ENCODE results near the gene MUC20. TPM values are rescaled to one million over a fixed set of nuclear protein-coding genes. Genes with fewer than 3 reads are reported as not detected.

Gene MUC20
- total RNA-seq, 1 donor from 2014 or later = 2.3 TPM

DNA sequence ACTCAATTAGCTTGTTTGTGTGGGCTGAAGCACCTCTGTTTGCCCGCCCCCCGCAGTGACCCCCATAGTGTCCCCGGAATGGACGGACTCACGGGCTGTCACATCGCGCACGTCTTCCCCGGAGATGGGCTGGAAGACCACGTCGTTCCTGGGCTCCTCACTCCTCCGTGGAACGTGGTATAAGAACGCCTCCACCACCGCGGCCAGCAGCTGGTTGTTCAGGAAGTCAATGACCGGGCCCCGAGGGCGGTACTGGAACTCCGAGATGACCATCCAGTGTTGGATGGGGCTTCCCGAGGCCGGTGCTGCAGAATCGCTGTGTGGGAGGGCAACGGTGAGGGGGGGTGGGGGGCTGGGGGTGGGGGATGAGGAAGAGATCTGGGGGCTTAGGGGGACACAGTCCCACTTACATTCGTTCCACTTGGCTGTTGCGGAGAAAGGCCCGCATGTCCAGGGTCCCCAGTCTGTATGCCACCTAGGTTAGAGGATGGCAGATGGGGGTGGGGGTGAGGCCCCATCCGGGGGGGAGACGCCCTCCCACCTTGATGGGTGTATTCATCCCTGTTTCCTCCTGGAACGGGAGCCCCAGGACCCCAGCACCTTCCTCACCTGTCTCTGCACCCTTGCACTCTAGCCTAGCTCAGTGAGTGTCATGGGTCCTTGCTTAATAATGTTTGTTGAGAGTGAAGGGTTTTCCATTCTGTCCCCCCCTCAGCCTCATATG is 30.2 kb downstream of the MUC20 start:
- Mint-ChIP-seq H3K27me3 (ENCODE audit: low read depth) (peaks cover 27% of the 10 kb centered on the region), H3K9me3 (no peaks in the 10 kb centered on the region), H3K4me1 (peaks cover 4% of the 10 kb centered on the region), H3K4me3 (no peak overlapping the region), H3K36me3 (ENCODE audit: low read depth) (peaks cover 2% of the 10 kb centered on the region), H3K27ac (ENCODE audit: unreplicated experiment) (no peak overlapping the region)
- no peak for DNase-seq (ENCODE audit: low read depth, low spot score)
- TF ChIP-seq CTCF (conservative IDR thresholded peaks at IDR 0.05) = no peak

DNA sequence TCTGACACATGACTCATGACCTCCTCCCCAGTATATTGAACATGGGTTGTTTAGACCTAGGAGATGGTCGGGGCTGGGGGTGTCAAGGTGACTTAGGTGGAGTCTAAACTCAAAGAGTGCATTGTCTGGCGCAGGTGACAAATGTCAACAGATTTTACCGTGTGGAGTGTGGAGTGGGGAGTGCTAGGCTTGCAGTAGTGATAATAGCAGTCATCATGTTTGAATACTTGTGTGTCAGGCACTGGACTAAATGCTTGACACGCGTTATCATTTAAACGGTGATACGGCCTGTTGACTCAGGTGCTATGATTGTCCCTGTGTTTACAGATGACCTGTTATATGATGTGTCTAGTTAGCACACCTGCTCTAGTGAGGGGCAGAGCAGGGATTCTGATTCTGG is 30.8 kb downstream of the MUC20 start:
- Mint-ChIP-seq H3K9me3 (no peaks in the 10 kb centered on the region), H3K27ac (ENCODE audit: unreplicated experiment) (no peak overlapping the region), H3K27me3 (ENCODE audit: low read depth) (peaks cover 21% of the 10 kb centered on the region), H3K4me3 (no peak overlapping the region), H3K36me3 (ENCODE audit: low read depth) (peaks cover 2% of the 10 kb centered on the region), H3K4me1 (peaks cover 4% of the 10 kb centered on the region)
- DNase-seq (ENCODE audit: low read depth, low spot score) = no peak
- TF ChIP-seq CTCF (conservative IDR thresholded peaks at IDR 0.05) = no peak

DNA sequence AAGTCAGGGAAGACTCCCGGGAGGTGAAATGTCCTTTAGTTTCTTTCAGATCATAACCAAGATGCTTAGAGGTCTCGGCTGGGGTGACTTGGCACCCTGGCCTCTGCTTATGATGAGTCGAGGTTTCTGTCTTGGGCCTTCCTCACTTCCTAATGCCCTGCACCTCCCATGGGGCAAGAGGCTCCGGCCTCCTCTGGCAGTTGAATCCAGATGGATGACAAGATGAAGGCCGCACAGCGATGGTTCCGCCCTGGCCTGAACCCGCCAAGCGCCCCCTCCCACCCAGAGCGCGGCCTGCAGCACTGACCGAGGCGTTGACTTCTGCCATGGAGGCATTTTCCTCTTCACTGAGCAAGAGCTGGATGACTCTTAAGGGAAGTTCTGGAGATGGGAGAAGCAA is 31.3 kb downstream of the MUC20 start:
- H3K36me3 Mint-ChIP-seq (ENCODE audit: low read depth) = peaks cover 2% of the 10 kb centered on the region
- H3K4me3 Mint-ChIP-seq = no peak overlapping the region
- no peaks in the 10 kb centered on the region for H3K9me3 Mint-ChIP-seq
- peaks cover 7% of the 10 kb centered on the region for H3K4me1 Mint-ChIP-seq
- TF ChIP-seq CTCF (conservative IDR thresholded peaks at IDR 0.05) = no peak
- H3K27ac Mint-ChIP-seq (ENCODE audit: unreplicated experiment) = no peak overlapping the region
- DNase-seq (ENCODE audit: low read depth, low spot score) = no peak
- H3K27me3 Mint-ChIP-seq (ENCODE audit: low read depth) = peaks cover 21% of the 10 kb centered on the region

- H3K9me3 Mint-ChIP-seq = no peaks in the 10 kb centered on the region
- H3K4me3 Mint-ChIP-seq = no peak overlapping the region
- peaks cover 20% of the 10 kb centered on the region for H3K27me3 Mint-ChIP-seq (ENCODE audit: low read depth)
- peaks cover 7% of the 10 kb centered on the region for H3K4me1 Mint-ChIP-seq
- H3K36me3 Mint-ChIP-seq (ENCODE audit: low read depth) = peaks cover 2% of the 10 kb centered on the region
- DNase-seq (ENCODE audit: low read depth, low spot score) = no peak
- no peak overlapping the region for H3K27ac Mint-ChIP-seq (ENCODE audit: unreplicated experiment)
- no peak for TF ChIP-seq CTCF (conservative IDR thresholded peaks at IDR 0.05)
Measured at GRCh38 chr3:195752546-195753331, 32.0 kb downstream of the MUC20 start.

- TF ChIP-seq CTCF (conservative IDR thresholded peaks at IDR 0.05) = no peak
- peaks cover 7% of the 10 kb centered on the region for H3K4me1 Mint-ChIP-seq
- DNase-seq (ENCODE audit: low read depth, low spot score) = no peak
- H3K4me3 Mint-ChIP-seq = no peak overlapping the region
- H3K27me3 Mint-ChIP-seq (ENCODE audit: low read depth) = peaks cover 13% of the 10 kb centered on the region
- H3K27ac Mint-ChIP-seq (ENCODE audit: unreplicated experiment) = no peak overlapping the region
- no peaks in the 10 kb centered on the region for H3K9me3 Mint-ChIP-seq
- H3K36me3 Mint-ChIP-seq (ENCODE audit: low read depth) = peaks cover 2% of the 10 kb centered on the region
Measured at GRCh38 chr3:195753581-195753980, 32.8 kb downstream of the MUC20 start.

Data from neural crest cell (in vitro differentiated cells).